Astrocyte (in vitro differentiated cells and primary cell): ENCODE measurements around the gene BANP. TPM values are rescaled to one million over a fixed set of nuclear protein-coding genes. Genes with fewer than 3 reads are reported as not detected.

Experiments used
- DNase-seq: peaks from one replicate; pipeline ENCODE4 v3.0.0-alpha.2; 2010; ENCODE audit warnings: low read depth
- FAIRE-seq: peaks from 2 replicates; lab custom pipeline; 2011; peaks lifted over from hg19 to GRCh38; lab: Jason Lieb, UNC
- H2AFZ ChIP-seq: 2 replicates; pipeline ENCODE4 v1.6.0; 2012; ENCODE audit warnings: low read depth, low read length, inconsistent platforms
- H3K27ac ChIP-seq: 2 replicates; pipeline ENCODE4 v1.5.1; 2011; ENCODE audit warnings: low read depth, low read length, inconsistent platforms
- H3K27me3 ChIP-seq: 2 replicates; pipeline ENCODE4 v1.6.0; 2011; ENCODE audit warnings: low read length, inconsistent platforms; ENCODE audit not compliant: insufficient read depth
- H3K36me3 ChIP-seq: 2 replicates; pipeline ENCODE4 v1.5.1; 2011; ENCODE audit warnings: low read length, inconsistent platforms; ENCODE audit not compliant: insufficient read depth
- H3K4me1 ChIP-seq: 2 replicates; pipeline ENCODE4 v1.5.1; 2011; ENCODE audit warnings: low read length, inconsistent platforms; ENCODE audit not compliant: insufficient read depth
- H3K4me2 ChIP-seq: 2 replicates; pipeline ENCODE4 v1.6.0; 2012; ENCODE audit warnings: low read length, inconsistent platforms
- H3K4me3 ChIP-seq: 2 replicates; pipeline ENCODE4 v1.5.1; 2011; ENCODE audit warnings: low read depth, mild to moderate bottlenecking, low read length, inconsistent platforms; ENCODE audit not compliant: insufficient read depth
- H3K79me2 ChIP-seq: 2 replicates; pipeline ENCODE4 v1.6.0; 2012; ENCODE audit warnings: mild to moderate bottlenecking, low read length, inconsistent platforms; ENCODE audit not compliant: insufficient read depth
- H3K9ac ChIP-seq: 2 replicates; pipeline ENCODE4 v1.6.0; 2012; ENCODE audit warnings: mild to moderate bottlenecking, low read length, inconsistent platforms
- H3K9me3 ChIP-seq: 2 replicates; pipeline ENCODE4 v1.5.1; 2012; ENCODE audit warnings: low read depth, mild to moderate bottlenecking, low read length, inconsistent platforms; ENCODE audit not compliant: insufficient read depth
- H4K20me1 ChIP-seq: 2 replicates; pipeline ENCODE4 v1.6.0; 2012; ENCODE audit warnings: low read length, inconsistent platforms; ENCODE audit not compliant: insufficient read depth
- H3K27ac Mint-ChIP-seq: one replicate; pipeline ENCODE4 v1.8.0; 2021; ENCODE audit warnings: mild to moderate bottlenecking, mixed read lengths; ENCODE audit not compliant: unreplicated experiment
- H3K27me3 Mint-ChIP-seq: one replicate; pipeline ENCODE4 v1.8.0; 2021; ENCODE audit warnings: low read depth, mixed read lengths; ENCODE audit not compliant: unreplicated experiment
- H3K36me3 Mint-ChIP-seq: one replicate; pipeline ENCODE4 v1.8.0; 2021; ENCODE audit warnings: low read depth, mixed read lengths; ENCODE audit not compliant: unreplicated experiment
- H3K4me1 Mint-ChIP-seq: one replicate; pipeline ENCODE4 v1.8.0; 2021; ENCODE audit warnings: low read depth, mixed read lengths; ENCODE audit not compliant: unreplicated experiment
- H3K4me3 Mint-ChIP-seq: one replicate; pipeline ENCODE4 v1.8.0; 2021; ENCODE audit warnings: mild to moderate bottlenecking, moderate library complexity, mixed read lengths; ENCODE audit not compliant: unreplicated experiment
- H3K9me3 Mint-ChIP-seq: one replicate; pipeline ENCODE4 v1.8.0; 2021; ENCODE audit warnings: mild to moderate bottlenecking, mixed read lengths; ENCODE audit not compliant: unreplicated experiment
- CTCF ChIP-seq: IDR thresholded peaks from 2 replicates; pipeline ENCODE4 v1.5.1; 2011; ENCODE audit warnings: low read depth, mild to moderate bottlenecking, inconsistent platforms, low read length, moderate library complexity; ENCODE audit not compliant: insufficient read depth
- EZH2 ChIP-seq: IDR thresholded peaks from 2 replicates; pipeline ENCODE4 v1.6.1; 2012; ENCODE audit warnings: mild to moderate bottlenecking, low read length, inconsistent platforms; ENCODE audit not compliant: insufficient read depth
- total RNA-seq: library from RNA; stranded (reverse); gene quantifications from 2 replicates; pipeline ENCODE4 v1.2.1, GENCODE V29; 2021

The BANP gene
- total RNA-seq, 1 donor from 2014 or later = 28.9 TPM

- DNase-seq = no peak
- Histone ChIP-seq H3K9ac (no peak overlapping the region), H3K79me2 (no peaks in the 10 kb centered on the region), H4K20me1 (no peaks in the 10 kb centered on the region), H3K4me1 (peaks cover 19% of the 10 kb centered on the region), H3K36me3 (no peaks in the 10 kb centered on the region), H3K27me3 (no peaks in the 10 kb centered on the region), H2AFZ (no peak overlapping the region), H3K9me3 (no peaks in the 10 kb centered on the region), H3K27ac (no peak overlapping the region), H3K4me2 (no peak overlapping the region), H3K4me3 (no peak overlapping the region)
- H3K27ac Mint-ChIP-seq = no peak overlapping the region
- no peak overlapping the region for H3K4me3 Mint-ChIP-seq
- TF ChIP-seq EZH2 = no peak
- no peak for TF ChIP-seq CTCF
- FAIRE-seq = no peak
- peaks cover 21% of the 10 kb centered on the region for H3K36me3 Mint-ChIP-seq
- H3K4me1 Mint-ChIP-seq = peaks cover 32% of the 10 kb centered on the region
- H3K9me3 Mint-ChIP-seq = no peaks in the 10 kb centered on the region
- H3K27me3 Mint-ChIP-seq = no peaks in the 10 kb centered on the region
These were observed 109.4 kb downstream of the BANP start for GRCh38 chr16:88060524-88061219.

GRCh38 chr16:88061346-88062110, 110.3 kb downstream of the BANP start:
- Histone ChIP-seq H2AFZ (no peak overlapping the region), H3K9me3 (no peaks in the 10 kb centered on the region), H3K27me3 (no peaks in the 10 kb centered on the region), H4K20me1 (no peaks in the 10 kb centered on the region), H3K4me3 (no peak overlapping the region), H3K36me3 (no peaks in the 10 kb centered on the region), H3K27ac (no peak overlapping the region), H3K9ac (peak overlapping the region; percentile 59), H3K4me2 (peak overlapping the region; percentile 54), H3K79me2 (no peaks in the 10 kb centered on the region), H3K4me1 (peaks cover 19% of the 10 kb centered on the region)
- Mint-ChIP-seq H3K36me3 (peaks cover 21% of the 10 kb centered on the region), H3K27me3 (no peaks in the 10 kb centered on the region), H3K9me3 (no peaks in the 10 kb centered on the region), H3K4me3 (no peak overlapping the region), H3K27ac (no peak overlapping the region), H3K4me1 (peaks cover 24% of the 10 kb centered on the region)
- DNase-seq (peak; percentile 4), FAIRE-seq (no peak)
- no peak for TF ChIP-seq EZH2
- no peak for TF ChIP-seq CTCF
